H9 (cell line): ENCODE data around the gene CDH3. TPM values are rescaled to one million over a fixed set of nuclear protein-coding genes. Genes with fewer than 3 reads are reported as not detected.

Experiments used
- DNase-seq: peaks from one replicate; pipeline ENCODE4 v3.0.0-alpha.2; 2017
- H2AFZ ChIP-seq: one replicate; pipeline ENCODE4 v1.6.1; 2013; ENCODE audit warnings: mild to moderate bottlenecking, low read length, control low read depth, moderate library complexity
- H2AK5ac ChIP-seq: 2 replicates; pipeline ENCODE4 v1.6.1; 2013; ENCODE audit warnings: low read length, control low read depth, mixed read lengths; ENCODE audit not compliant: insufficient read length
- H2BK120ac ChIP-seq: one replicate; pipeline ENCODE4 v1.6.1; 2013; ENCODE audit warnings: low read depth, mild to moderate bottlenecking, low read length, control low read depth, inconsistent platforms; ENCODE audit not compliant: poor library complexity, severe bottlenecking
- H2BK12ac ChIP-seq: 2 replicates; pipeline ENCODE4 v1.6.1; 2013; ENCODE audit warnings: low read length, control low read depth, mixed read lengths, low read depth; ENCODE audit not compliant: insufficient read length
- H2BK15ac ChIP-seq: 2 replicates; pipeline ENCODE4 v1.6.1; 2013; ENCODE audit warnings: low read depth, low read length, control low read depth
- H2BK20ac ChIP-seq: one replicate; pipeline ENCODE4 v1.6.1; 2013; ENCODE audit warnings: low read depth, mild to moderate bottlenecking, low read length, control low read depth, inconsistent platforms; ENCODE audit not compliant: poor library complexity, severe bottlenecking
- H2BK5ac ChIP-seq: 2 replicates; pipeline ENCODE4 v1.6.1; 2013; ENCODE audit warnings: low read length, control low read depth, mixed read lengths; ENCODE audit not compliant: insufficient read length
- H3K14ac ChIP-seq: 2 replicates; pipeline ENCODE4 v1.6.1; 2013; ENCODE audit warnings: low read length, control low read depth; ENCODE audit not compliant: insufficient read depth
- H3K18ac ChIP-seq: 2 replicates; pipeline ENCODE4 v1.6.1; 2013; ENCODE audit warnings: low read depth, mild to moderate bottlenecking, mixed read lengths, low read length, control low read depth; ENCODE audit not compliant: insufficient read length
- H3K23ac ChIP-seq: 2 replicates; pipeline ENCODE4 v1.6.1; 2013; ENCODE audit warnings: low read length, control low read depth, mixed read lengths, low read depth; ENCODE audit not compliant: insufficient read length
- H3K23me2 ChIP-seq: 2 replicates; pipeline ENCODE4 v1.6.1; 2013; ENCODE audit warnings: low read depth, mild to moderate bottlenecking, mixed read lengths, low read length, control low read depth; ENCODE audit not compliant: insufficient read length, poor library complexity, severe bottlenecking
- H3K27ac ChIP-seq: 2 replicates; pipeline ENCODE4 v1.5.1; 2013; ENCODE audit warnings: low read length, control low read depth, mixed read lengths, low read depth; ENCODE audit not compliant: insufficient read length
- H3K27me3 ChIP-seq: 2 replicates; pipeline ENCODE4 v1.6.1; 2013; ENCODE audit warnings: low read length, control low read depth, inconsistent platforms; ENCODE audit not compliant: insufficient read depth
- H3K4ac ChIP-seq: 2 replicates; pipeline ENCODE4 v1.6.1; 2013; ENCODE audit warnings: low read depth, mild to moderate bottlenecking, control low read depth, inconsistent platforms, low read length, moderate library complexity
- H3K4me1 ChIP-seq: 2 replicates; pipeline ENCODE4 v1.6.1; 2013; ENCODE audit warnings: low read length, control low read depth, inconsistent platforms; ENCODE audit not compliant: insufficient read depth
- H3K4me2 ChIP-seq: 2 replicates; pipeline ENCODE4 v1.6.1; 2013; ENCODE audit warnings: low read length, control low read depth, mixed read lengths; ENCODE audit not compliant: insufficient read length, insufficient read depth
- H3K56ac ChIP-seq: 2 replicates; pipeline ENCODE4 v1.6.1; 2013; ENCODE audit warnings: low read depth, mild to moderate bottlenecking, mixed read lengths, low read length, control low read depth; ENCODE audit not compliant: insufficient read length
- H3K79me1 ChIP-seq: 2 replicates; pipeline ENCODE4 v1.6.1; 2013; ENCODE audit warnings: low read depth, mild to moderate bottlenecking, moderate library complexity, low read length, control low read depth, inconsistent platforms; ENCODE audit not compliant: insufficient read depth, poor library complexity, severe bottlenecking
- H3K79me2 ChIP-seq: 2 replicates; pipeline ENCODE4 v1.6.1; 2013; ENCODE audit warnings: low read length, control low read depth, inconsistent platforms; ENCODE audit not compliant: insufficient read depth
- H3K9ac ChIP-seq: 2 replicates; pipeline ENCODE4 v1.6.1; 2013; ENCODE audit warnings: low read length, control low read depth, mixed read lengths; ENCODE audit not compliant: insufficient read length; ENCODE audit errors: extremely low read depth
- H3K9me3 ChIP-seq: one replicate; pipeline ENCODE4 v1.6.1; 2013; ENCODE audit warnings: low read depth, low read length, inconsistent platforms; ENCODE audit not compliant: control insufficient read depth
- H3T11ph ChIP-seq: one replicate; pipeline ENCODE4 v1.6.1; 2013; ENCODE audit warnings: mild to moderate bottlenecking, low read length, control low read depth, inconsistent platforms
- H4K20me1 ChIP-seq: one replicate; pipeline ENCODE4 v1.6.1; 2013; ENCODE audit not compliant: control insufficient read depth, insufficient read length, insufficient read depth
- H4K5ac ChIP-seq: 2 replicates; pipeline ENCODE4 v1.6.1; 2013; ENCODE audit warnings: low read depth, mild to moderate bottlenecking, mixed read lengths, low read length, control low read depth; ENCODE audit not compliant: insufficient read length
- H4K8ac ChIP-seq: replicated peaks from 2 replicates; pipeline ENCODE4 v1.6.1; 2013; ENCODE audit warnings: low read length, control low read depth, mixed read lengths, low read depth; ENCODE audit not compliant: insufficient read length
- H4K91ac ChIP-seq: 2 replicates; pipeline ENCODE4 v1.6.1; 2013; ENCODE audit warnings: low read depth, mild to moderate bottlenecking, moderate library complexity, mixed read lengths, low read length, control low read depth; ENCODE audit not compliant: insufficient read length
- H3K27ac Mint-ChIP-seq, 3 experiments: 2 replicates in 2 of 3; 3 replicates in 1 of 3; pipeline ENCODE4 v1.8.0; 2020 to 2021; ENCODE audit warnings: mixed read lengths in 3 of 3, mild to moderate bottlenecking in 1 of 3, moderate library complexity in 1 of 3
- H3K27me3 Mint-ChIP-seq: 2 replicates; pipeline ENCODE4 v1.8.0; 2021; ENCODE audit warnings: low read depth, mild to moderate bottlenecking, moderate library complexity, mixed read lengths
- H3K36me3 Mint-ChIP-seq, 3 experiments: 2 replicates in 2 of 3; 3 replicates in 1 of 3; pipeline ENCODE4 v1.8.0; 2020 to 2021; ENCODE audit warnings: low read depth in 3 of 3, mixed read lengths in 3 of 3; ENCODE audit not compliant: insufficient read depth in 1 of 3
- H3K4me1 Mint-ChIP-seq, 2 experiments: 2 replicates each; pipeline ENCODE4 v1.8.0; 2020; ENCODE audit warnings: mixed read lengths in 2 of 2
- H3K4me3 Mint-ChIP-seq, 2 experiments: 2 replicates in 1 of 2; 3 replicates in 1 of 2; pipeline ENCODE4 v1.8.0; 2020 to 2021; ENCODE audit warnings: mild to moderate bottlenecking in 2 of 2, mixed read lengths in 2 of 2, moderate library complexity in 1 of 2
- H3K9me3 Mint-ChIP-seq, 2 experiments: 2 replicates in 1 of 2; 3 replicates in 1 of 2; pipeline ENCODE4 v1.8.0; 2020; ENCODE audit warnings: mild to moderate bottlenecking in 2 of 2, mixed read lengths in 2 of 2, moderate library complexity in 1 of 2
- WGBS: extraction: QIAGEN DNeasy Blood & Tissue Kit; methylation state at CpG from one replicate; pipeline ENCODE4 v1.1.7; 2013; ENCODE audit warnings: missing lambda C conversion rate, low lambda C conversion rate, mixed read lengths; ENCODE audit not compliant: insufficient read length; ENCODE audit errors: extremely low coverage; 5-methylcytosine and 5-hydroxymethylcytosine counted together
- total RNA-seq: library from RNA; stranded (reverse); gene quantifications from 2 replicates; pipeline ENCODE4 v1.2.1, GENCODE V29; 2021
- TF ChIP-seq, protein P1 (sequence below): fragments of 200-600 bp; sonication (generic); conservative IDR thresholded peaks from 3 replicates; pipeline ENCODE4 v1.8.0; 2021; ENCODE audit warnings: antibody characterized with exemption, mild to moderate bottlenecking

Gene CDH3
- total RNA-seq, 1 experiment from 2014 or later = 97.2 TPM

- Histone ChIP-seq H3K4me2 (peak overlapping the region; percentile 42), H3K14ac (no peak overlapping the region), H2BK120ac (no peak overlapping the region), H3K9me3 (no peaks in the 10 kb centered on the region), H3K56ac (no peak overlapping the region), H3K4ac (no peak overlapping the region), H3K27ac (no peak overlapping the region), H2AFZ (no peak overlapping the region), H3K23me2 (peaks cover 28% of the 10 kb centered on the region), H3K18ac (no peak overlapping the region), H3K9ac (no peak overlapping the region), H2BK5ac (no peak overlapping the region), H3K23ac (no peak overlapping the region), H2BK15ac (no peak overlapping the region), H3K4me1 (no peaks in the 10 kb centered on the region), H3K79me2 (peaks cover 5% of the 10 kb centered on the region; the same call in 1 of the 2 replicates), H3K27me3 (no peaks in the 10 kb centered on the region; the same call in 1 of the 2 replicates), H2BK12ac (no peak overlapping the region), H3T11ph (no peak overlapping the region), H4K8ac (no peak overlapping the region), H2BK20ac (no peak overlapping the region), H2AK5ac (no peak overlapping the region), H3K79me1 (no peaks in the 10 kb centered on the region), H4K5ac (no peak overlapping the region), H4K91ac (no peak overlapping the region), H4K20me1 (no peaks in the 10 kb centered on the region)
- no peak overlapping the region for H3K27ac Mint-ChIP-seq
- peaks cover 29% of the 10 kb centered on the region for H3K27me3 Mint-ChIP-seq
- peak overlapping the region; percentile 58 to 73 for H3K4me3 Mint-ChIP-seq
- no peak for DNase-seq
- no CpG with 5 or more reads among the region's 10 CpGs for WGBS
- H3K36me3 Mint-ChIP-seq = no peaks in the 10 kb centered on the region
- TF ChIP-seq, protein P1, sequence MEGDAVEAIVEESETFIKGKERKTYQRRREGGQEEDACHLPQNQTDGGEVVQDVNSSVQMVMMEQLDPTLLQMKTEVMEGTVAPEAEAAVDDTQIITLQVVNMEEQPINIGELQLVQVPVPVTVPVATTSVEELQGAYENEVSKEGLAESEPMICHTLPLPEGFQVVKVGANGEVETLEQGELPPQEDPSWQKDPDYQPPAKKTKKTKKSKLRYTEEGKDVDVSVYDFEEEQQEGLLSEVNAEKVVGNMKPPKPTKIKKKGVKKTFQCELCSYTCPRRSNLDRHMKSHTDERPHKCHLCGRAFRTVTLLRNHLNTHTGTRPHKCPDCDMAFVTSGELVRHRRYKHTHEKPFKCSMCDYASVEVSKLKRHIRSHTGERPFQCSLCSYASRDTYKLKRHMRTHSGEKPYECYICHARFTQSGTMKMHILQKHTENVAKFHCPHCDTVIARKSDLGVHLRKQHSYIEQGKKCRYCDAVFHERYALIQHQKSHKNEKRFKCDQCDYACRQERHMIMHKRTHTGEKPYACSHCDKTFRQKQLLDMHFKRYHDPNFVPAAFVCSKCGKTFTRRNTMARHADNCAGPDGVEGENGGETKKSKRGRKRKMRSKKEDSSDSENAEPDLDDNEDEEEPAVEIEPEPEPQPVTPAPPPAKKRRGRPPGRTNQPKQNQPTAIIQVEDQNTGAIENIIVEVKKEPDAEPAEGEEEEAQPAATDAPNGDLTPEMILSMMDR = no peak
- peaks cover 24 to 26% of the 10 kb centered on the region in 2 experiments for H3K4me1 Mint-ChIP-seq
- H3K9me3 Mint-ChIP-seq = no peaks in the 10 kb centered on the region
Observed at GRCh38 chr16:68642047-68642435, 3.1 kb upstream of the CDH3 start.
